COLO829 (cell line): Measurements from ENCODE around the gene RAB6A.
"Not testable (repeated sequence)": the region's sequence is repeated elsewhere in the genome, so short reads cannot be mapped to it uniquely, and the experiment has no call there.

ENCODE experiments used
- DNase-seq: peaks from one replicate; pipeline ENCODE4 v3.0.0; 2012; ENCODE audit warnings: low spot score

Gene RAB6A

DNA sequence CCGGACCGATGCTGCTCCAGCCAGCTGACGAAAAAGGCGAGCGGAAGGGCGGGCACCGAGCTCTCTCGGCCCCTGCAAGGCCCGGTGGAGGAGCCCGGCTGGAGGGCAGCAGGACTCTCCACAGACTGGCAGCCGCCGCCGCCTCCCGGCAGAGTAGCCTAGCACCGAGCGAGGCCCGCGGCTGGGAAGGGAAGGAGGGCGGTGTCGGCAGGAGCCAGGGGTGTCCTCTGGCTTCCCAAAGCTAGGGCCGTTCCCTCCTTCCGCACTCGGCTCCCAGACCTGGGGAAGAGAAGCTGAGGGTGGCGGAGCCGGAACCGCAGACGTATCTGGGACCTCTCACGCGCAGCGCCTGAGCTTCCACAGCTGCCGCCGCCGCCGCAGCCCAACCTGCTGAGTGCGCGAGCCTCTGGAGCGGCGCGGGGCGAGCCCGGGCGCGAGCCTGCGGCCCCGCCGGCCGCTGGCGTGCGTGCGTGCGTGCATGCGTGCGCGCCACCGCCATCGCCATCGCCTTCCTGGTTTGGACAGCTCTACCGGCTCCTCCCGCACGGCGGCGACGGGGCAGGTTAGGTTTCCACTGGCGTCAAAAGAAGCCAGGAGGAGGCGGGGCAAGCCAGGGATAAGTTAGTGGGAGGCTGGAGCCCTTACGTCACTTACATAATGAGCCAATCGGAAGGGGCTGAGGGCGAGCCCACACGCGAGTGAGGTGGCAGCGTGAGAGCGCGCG lies at the start of gene RAB6A:
Gene RAB6A, minus strand, starts transcription at position 396 of the 724 bp plus-strand sequence. CDS start 439 bp downstream, outside the sequence.
- peak; percentile 96 for DNase-seq

DNA sequence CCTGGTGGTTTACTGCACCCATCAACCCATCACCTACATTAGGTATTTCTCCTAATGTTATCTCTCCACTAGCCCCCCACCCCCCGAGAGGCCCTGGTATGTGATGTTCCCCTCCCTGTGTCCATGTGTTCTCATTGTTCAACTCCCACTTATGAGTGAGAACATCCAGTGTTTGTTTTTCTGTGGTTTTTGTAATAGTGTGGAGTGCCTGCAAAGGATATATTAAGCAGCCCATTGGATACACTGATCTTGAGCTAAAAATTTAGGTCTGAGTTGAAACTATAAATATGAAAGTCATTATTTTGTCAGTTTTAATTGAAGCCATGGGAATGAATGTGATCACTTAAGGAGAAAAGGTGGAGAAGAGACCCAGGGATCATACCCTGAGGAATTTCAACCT lies 49.8 kb upstream of the RAB6A start:
- no peak for DNase-seq

DNA sequence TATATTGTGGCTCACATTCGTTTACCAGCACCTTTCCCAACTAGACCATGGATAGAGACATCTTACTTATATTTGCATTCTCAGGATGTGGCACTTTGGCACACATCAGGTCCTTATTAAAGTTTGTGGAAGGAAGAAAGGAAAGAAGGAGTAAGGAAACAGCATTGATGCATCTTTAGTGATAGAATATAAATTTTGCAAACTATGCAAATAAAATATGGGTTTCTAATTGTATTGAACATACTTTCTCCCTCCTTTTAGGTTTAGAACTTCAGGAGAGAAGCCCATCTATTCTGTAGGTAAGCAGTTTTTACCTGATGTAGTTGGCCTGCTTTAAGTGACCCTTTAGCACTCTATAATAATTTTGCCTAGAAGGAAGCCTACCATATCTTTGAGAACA lies 47.2 kb upstream of the RAB6A start:
- no peak for DNase-seq

DNA sequence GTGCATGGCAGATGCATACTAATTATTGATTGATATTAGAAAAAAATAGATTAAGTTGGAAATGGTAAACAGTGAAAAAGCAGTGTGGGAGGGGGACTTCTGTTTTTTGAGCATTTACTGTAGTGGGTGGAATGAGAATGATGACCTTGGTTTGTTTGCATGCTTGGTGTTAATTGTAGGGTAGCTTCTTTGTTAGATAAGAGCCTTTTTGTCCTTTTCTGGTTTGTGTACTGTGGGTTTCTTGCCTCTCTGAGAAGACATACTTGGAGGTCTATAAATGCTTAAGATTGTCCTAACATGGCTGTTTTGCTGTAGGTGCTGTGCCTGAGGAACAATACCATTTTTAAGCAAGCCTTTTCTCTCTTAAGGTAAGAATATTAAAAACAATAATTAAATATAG lies 43.8 kb upstream of the RAB6A start:
- no peak for DNase-seq

DNA sequence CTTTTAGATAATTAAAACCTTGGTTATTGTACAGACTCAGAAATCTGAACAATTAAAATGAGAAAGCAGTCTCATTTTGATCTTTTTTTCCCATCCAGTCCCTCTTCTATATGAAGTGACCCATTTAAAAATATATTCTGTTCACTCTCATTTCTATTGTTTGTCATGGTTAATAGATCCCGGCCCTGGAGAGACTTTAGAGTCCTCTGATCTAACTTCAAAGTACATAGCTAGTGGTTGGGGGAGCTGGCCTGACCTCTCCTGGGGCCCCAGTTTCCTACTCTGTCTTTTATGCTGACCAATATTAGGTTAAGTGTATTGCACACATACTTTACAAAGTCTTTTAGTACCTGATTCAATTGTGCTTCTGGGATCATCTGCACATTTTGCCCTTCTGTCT lies 40.3 kb upstream of the RAB6A start:
- DNase-seq: no peak

DNA sequence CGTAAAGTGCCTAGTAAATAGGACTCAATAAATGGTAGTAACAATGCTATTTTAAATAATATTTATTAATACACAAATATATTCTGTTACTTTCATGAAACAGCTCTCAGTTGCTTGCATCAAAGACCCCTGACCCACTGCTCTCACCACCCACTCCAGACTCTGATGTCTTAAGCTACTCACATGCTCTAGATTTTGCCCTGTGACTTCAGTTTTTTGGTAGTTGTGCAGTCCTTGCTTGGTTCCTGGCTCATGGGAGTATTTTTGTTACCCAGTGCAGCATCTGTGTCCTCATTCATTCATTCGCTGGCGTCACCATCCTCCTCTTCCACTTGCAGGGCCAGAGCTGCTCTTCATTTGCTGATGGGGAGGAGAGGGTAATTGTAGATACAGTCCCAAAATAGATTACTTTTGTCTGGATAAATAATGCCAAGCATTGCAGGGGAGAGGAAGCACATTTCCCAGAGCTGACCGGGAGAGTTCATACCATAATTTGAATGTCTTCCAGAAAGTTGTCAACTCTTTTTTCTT lies 39.5 kb upstream of the RAB6A start:
- no peak for DNase-seq

DNA sequence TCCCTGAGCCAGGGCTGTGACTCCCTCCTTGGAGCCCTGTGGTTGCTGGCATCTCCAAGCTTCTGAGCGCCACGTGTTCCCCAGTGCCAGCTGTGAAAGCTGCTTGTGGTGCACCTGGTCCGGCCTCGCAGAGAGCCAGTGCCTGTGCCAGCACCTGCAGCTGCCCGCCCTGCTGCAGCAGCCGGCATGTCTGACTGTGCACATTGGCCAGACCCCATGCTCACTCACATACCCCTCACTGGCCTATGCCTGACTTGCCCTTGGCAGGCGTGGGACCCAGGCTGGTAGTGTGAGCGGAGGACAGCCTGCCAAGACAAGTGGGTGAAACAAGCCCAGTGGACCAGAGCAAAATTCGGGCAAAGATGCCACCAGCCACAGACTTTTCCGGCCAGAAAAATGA lies 36.6 kb upstream of the RAB6A start:
- DNase-seq: no peak

DNA sequence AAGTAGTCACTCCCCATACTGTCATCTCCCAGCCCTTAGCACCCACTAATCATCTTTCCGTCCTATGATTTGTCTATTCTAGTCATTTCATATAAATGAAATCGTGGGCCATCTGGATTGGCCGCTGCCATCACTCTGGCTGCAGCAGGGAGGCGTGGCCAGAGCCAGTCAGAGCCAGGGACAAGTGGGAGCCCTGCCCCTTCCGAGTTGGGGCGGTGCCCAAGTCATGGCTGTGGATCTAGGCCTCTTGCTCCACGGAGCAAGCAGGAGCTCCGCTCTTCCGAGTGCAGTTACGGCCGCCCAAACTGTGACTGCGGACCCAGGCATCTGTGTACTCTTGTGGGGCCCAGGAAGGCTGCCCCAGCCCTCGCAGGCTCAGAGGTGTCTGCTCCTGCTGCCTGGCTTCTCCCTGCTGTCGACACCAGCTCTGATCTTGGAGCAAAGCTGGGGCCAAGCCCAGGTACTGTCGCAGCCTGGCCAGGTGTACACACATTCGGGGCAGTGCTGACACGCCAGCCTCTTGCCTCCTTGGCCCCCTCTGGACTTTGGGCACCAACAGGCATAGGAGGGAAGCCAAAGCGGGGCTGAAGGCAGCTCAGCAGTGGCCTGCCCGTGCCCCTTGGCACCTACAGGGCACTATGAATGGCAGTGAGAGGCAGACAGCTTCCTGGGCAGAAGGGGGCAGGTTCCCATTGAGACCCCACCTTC lies 35.2 kb upstream of the RAB6A start:
- DNase-seq: no peak

DNA sequence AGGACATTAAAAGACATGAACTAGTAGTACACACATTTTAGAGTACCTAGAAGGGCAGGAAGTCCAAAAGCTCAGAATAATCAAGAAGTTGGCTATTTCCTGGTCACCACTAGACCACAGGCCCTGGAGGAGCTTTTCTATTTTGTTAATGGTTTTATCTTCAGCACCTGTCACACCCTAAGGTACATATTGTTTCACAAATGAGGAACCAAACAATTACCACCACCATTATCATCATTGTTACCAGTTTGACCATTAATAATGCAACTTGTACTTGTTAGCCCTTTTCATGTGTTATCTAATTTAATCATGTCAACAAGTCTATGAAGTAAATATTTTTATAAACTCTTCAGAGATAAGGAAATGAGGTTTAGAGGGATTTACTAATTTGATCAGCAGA lies 31.7 kb upstream of the RAB6A start:
- no peak for DNase-seq

DNA sequence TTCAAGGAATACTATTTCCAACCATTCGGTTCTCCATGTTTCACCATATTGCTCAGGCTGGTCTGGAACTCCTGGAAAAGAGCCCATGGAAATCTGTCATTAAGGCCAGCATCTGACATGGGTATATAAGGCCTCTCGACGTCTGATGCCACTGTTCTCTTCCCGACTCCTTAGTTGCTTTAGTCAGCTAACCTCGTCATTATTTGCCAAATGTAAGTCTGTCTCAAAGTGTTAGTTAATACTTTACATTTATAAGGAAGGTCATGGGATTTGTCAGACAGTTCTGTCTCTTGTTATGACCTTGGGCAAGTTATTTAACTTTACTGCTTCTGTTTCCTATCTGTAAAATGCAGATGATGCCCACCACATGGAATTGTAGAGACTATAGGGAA lies 28.4 kb upstream of the RAB6A start:
- no peak for DNase-seq

DNA sequence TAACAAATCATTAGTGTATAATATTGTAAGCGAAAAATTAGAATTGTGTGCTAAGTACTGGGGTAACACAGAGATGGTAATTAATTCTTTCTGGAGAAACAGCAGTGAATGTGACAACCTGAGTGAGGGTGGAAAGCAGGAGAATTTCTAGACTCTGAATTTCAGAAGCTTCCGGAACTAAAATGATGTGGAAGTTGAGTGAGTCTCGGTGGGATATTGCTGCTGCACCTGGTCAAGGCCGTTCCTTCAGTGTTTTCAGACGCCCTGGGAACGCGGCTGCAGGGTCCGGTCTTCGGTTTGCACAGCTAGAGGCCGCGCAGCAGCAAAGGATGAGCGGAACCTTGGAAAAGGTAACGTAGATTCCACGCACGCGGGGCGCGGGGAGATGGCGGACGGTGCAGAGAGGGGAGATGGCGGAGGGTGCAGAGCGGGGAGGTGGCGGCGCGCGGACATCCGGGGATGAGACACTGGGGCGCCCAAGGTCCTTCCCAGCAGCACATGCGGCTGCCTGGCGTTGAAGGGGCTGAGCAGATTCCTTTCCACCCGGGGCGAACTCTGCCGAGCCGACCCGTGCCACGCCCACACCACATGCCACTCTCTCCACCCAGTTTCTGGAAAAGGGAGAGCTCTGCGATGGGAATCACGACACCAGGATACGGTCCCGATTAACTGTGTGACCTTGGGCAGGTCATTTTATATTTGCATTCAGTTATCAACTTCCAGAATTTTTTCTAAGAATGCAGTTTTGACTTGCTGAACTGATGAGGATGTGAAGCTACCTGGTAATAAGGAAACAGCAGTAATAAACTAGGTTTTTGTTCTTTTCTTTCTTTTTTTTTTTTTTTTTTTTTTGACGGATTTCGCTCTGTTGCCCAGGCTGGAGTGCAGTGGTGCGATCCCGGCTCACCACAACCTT lies 27.0 kb upstream of the RAB6A start, which contains the start of gene MRPL48:
Gene MRPL48, plus strand, starts transcription at position 232 of the 916 bp plus-strand sequence. Its CDS starts 98 bp downstream, at position 330.
- DNase-seq: peak; percentile 94

DNA sequence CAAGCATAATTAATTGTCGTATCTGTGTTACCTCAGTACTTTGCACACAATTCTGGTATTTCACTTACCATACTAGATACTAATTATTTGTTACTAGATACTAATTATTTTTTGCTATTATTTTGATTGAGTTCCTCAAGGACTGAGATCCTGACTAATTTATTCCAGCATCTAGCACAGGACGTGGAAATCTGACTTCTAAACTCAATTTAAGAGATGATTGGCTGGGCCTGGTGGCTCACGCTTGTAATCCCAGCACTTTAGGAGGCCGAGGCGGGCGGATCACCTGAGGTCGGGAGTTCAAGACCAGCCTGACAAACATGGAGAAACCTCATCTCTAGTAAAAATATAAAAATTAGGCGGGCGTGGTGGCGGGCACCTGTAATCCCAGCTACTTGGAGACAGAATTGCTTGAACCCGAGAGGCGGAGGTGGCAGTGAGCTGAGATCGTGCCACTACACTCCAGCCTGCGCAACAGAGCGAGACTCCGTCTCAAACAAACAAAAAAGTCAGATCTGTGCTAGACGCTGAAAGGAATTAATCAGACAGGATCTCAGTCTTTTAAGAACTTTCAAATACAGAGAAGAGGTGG lies 26.3 kb upstream of the RAB6A start:
- DNase-seq: no peak

DNA sequence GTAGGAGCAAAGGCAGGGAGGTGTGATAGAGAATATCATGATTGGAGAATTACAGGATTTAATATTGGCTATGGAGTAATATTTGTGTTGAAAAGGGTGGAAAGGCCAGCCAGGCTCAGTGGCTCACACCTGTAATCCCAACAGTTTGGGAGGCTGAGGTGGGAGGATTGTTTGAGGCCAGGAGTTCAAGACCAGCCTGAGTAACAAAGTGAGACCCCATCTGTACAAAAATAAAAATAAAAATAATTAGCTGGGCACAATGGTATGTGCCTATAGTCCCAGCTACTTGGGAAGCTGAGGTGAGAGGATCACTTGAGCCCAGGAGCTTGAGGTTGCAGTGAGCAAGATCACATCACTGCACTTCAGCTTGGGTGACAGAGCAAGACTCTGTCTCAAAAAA lies 24.6 kb upstream of the RAB6A start:
- not testable (repeated sequence) for DNase-seq

DNA sequence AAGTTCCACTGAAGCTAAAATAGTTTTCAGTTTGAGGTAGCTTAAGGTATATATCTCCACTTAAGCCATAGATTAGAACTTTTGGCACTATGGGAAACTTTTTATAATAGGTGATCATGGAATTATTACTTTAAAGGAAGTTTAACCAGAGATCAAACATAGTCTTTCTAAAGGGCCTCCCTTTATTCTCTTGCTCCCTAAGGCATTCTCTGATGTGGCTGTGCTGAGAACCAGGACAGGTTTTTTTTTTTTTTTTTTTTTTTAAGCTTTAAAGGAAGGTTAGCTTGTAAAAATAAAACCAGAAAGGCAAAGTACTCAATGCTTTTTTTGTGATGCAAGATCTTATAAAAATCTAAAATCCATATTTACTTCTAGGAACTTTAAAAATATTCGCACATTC lies 23.9 kb upstream of the RAB6A start:
- no peak for DNase-seq

DNA sequence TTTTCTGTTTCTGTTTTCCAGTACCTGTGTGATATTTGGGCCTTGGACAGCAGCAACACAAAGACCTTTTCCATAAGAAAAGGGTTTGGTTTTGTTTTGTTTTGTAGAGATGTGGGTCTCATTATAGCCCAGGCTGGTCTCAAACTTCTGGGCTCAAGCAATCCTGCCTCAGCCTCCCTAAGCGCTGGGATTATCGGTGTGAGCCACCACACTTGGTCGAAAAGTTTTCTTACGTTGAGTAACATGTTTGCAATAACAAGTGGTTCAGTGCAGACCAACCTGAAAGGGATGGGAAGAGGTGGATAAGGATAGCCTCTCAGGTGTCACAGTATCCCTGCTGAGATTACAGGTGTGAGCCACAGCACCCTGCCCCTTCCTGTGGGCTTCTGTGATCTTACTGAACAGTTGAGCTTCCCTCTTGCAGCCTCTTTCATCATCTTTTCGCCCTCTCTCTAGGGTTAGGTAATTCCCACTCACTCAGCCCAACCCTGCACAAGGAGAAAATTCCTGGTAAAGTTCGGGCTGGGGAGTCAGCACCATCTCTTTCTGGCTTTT lies 23.3 kb upstream of the RAB6A start:
- no peak for DNase-seq

DNA sequence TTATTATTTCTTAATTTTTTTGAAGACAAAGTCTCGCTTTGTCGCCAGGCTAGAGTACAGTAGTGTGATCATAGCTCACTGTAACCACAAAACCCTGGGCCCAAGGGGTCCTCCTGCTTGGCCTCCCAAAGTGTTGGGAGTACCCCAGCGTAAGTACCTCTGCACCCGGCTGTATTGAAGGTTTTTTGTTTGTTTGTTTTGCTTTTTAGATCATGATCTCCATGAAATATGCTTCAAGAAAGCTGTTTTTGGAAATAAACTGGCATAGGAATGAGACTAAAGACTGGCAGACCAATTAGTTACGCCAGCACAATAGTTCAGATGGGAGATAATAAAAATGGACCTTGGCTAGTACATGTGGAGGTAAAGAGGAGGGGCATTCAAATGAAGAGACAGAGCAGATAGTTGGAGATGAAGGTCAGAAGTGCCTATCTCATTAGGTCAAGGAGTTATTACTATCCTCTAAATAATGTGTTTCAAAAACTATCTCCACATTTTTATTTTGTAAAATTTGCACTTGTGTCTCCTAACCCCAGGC lies 22.7 kb upstream of the RAB6A start:
- no peak for DNase-seq

DNA sequence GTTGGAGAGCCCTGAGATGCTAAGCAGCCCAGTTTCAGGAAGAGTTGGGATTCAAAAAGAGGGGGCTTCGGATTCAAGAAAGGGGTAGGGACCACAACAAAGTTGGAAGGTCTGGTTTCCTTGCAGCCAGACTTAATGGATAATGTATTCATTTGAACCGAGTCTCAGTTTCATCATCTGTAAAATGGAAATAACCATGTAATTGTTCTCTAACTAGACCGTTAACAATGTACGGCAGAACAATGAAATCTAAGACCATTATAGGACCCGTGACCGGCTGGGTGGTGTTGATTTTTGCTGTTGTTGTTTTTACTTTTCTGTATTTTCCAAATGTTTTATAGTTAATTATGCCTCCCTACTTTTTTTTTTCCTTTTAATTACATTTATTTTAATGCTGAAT lies 20.4 kb upstream of the RAB6A start:
- DNase-seq: no peak

DNA sequence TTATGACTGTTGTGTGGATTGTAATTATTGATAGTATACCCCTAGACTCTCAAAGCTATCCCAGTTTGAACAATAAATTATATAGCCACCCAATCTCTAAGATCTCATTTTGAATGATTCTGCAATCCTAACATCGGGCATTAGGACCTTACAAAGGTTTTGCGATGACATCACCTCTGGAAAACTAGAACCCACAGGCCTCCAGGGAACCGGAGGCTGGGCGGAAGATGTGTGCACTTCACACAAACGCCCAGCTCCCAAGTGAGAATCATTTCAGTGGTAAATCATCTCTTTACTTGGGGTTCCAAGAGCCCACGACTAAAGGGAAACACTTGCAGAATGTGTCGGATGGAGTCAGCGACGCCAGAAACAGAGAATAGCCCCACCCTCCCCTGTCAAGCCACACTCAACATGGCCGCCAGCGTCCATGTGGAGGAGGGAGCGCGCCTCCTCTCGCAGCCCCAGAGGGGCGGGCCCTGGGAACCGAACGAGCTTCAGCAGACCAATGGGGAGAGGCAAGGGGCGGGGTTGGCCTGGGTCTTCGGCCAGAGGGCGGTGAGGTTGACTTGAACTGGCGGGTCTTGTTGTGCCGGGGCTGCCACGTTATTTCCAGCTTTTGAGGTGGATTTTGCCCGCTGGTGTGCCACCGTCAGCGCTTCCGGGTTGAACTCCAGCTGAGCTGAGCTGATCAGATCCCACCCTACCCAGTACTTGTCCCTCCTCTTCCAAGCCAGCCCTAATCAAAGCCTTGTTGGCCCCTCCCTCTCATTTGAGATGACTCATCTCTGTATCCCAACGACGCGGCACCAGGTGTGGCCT lies 18.4 kb upstream of the RAB6A start:
- DNase-seq: peak; percentile 96

DNA sequence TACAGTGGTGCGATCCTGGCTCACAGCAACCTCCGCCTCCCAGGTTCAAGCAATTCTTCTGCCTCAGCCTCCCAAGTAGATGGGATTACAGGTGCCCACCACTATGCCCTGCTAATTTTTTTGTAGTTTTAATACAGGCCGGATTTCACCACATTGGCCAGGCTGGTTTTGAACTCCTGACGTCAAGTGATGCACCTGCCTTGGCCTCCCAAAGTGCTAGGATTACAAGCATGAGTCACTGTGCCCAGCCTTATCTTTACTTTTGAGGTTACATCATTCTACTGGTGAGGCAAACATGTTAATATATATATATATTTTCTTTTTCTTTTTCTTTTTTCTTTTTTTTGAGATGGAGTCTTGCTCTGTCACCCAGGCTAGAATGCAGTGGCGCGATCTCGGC lies 9.9 kb upstream of the RAB6A start:
- DNase-seq: not testable (repeated sequence)

DNA sequence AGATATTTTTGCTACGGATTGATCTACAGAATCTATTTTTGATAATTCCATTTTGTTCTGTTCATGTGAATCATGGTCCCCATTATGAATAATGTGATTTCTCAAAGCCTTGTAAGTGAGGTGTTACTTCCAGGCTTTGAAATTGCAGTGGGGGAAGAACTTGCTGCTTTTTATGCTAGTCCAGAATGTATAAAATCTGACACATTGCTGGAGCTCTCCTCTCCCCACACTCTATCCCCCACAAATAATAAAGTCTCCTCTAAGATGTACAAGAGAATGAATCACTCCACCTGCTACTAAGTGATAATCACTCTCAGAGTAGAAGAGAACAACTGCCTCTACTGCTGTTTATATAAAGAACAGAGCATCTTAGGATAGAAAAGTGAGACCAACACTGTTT lies 5.9 kb upstream of the RAB6A start:
- DNase-seq: no peak
